HepG2 (cell line): ENCODE measurements around the gene SOCS3. TPM values are rescaled to one million over a fixed set of nuclear protein-coding genes. Genes with fewer than 3 reads are reported as not detected.

Experiments used
- ATF7-NPFF ChIP-seq: sonication (generic); formaldehyde crosslinking; IDR thresholded peaks from 2 replicates; pipeline ENCODE4 v1.8.1; 2023; ENCODE audit warnings: mild to moderate bottlenecking, low read depth, missing genetic modification reagents, moderate library complexity
- ATM ChIP-seq: fragments of 450-650 bp; IDR thresholded peaks from 2 replicates; pipeline ENCODE4 v1.7.1; 2017; ENCODE audit warnings: mild to moderate bottlenecking, borderline replicate concordance
- BORCS8-MEF2B ChIP-seq: sonication (generic); formaldehyde crosslinking; IDR thresholded peaks from 2 replicates; pipeline ENCODE4 v1.8.0; 2022; ENCODE audit warnings: mild to moderate bottlenecking, missing genetic modification reagents
- GATAD2A ChIP-seq: IDR thresholded peaks from 2 replicates; pipeline ENCODE4 v1.6.1; 2016
- HNRNPK ChIP-seq: fragments of 200-400 bp; formaldehyde crosslinking; IDR thresholded peaks from 2 replicates; pipeline ENCODE4 v1.6.1; 2018; ENCODE audit warnings: low read length, low read depth, moderate library complexity, mild to moderate bottlenecking; ENCODE audit not compliant: poor library complexity, severe bottlenecking
- HNRNPL ChIP-seq: fragments of 200-400 bp; formaldehyde crosslinking; IDR thresholded peaks from 2 replicates; pipeline ENCODE4 v1.6.1; 2017; ENCODE audit warnings: mild to moderate bottlenecking, low read depth, low read length
- HNRNPLL ChIP-seq: fragments of 200-400 bp; formaldehyde crosslinking; IDR thresholded peaks from 2 replicates; pipeline ENCODE4 v1.6.1; 2017; ENCODE audit warnings: mild to moderate bottlenecking, low read depth, low read length; ENCODE audit not compliant: poor library complexity, severe bottlenecking
- PRDM4 ChIP-seq: sonication (generic); formaldehyde crosslinking; IDR thresholded peaks from 2 replicates; pipeline ENCODE4 v1.9.0; 2021; ENCODE audit warnings: missing genetic modification reagents, borderline replicate concordance
- STAT6 ChIP-seq: sonication (generic); formaldehyde crosslinking; IDR thresholded peaks from 2 replicates; pipeline ENCODE4 v1.4.0; 2020; ENCODE audit warnings: missing genetic modification reagents, mild to moderate bottlenecking, borderline replicate concordance
- TEAD2 ChIP-seq: sonication (generic); formaldehyde crosslinking; IDR thresholded peaks from 2 replicates; pipeline ENCODE4 v1.9.0; 2021; ENCODE audit warnings: missing genetic modification reagents
- TIGD3 ChIP-seq: sonication (generic); formaldehyde crosslinking; IDR thresholded peaks from 2 replicates; pipeline ENCODE4 v1.5.1; 2020; ENCODE audit warnings: mild to moderate bottlenecking, missing genetic modification reagents, borderline replicate concordance
- ZNF12 ChIP-seq: sonication (generic); formaldehyde crosslinking; IDR thresholded peaks from 2 replicates; pipeline ENCODE4 v1.5.0; 2020; ENCODE audit warnings: missing genetic modification reagents
- ZNF256 ChIP-seq: sonication (generic); formaldehyde crosslinking; conservative IDR thresholded peaks from 2 replicates; pipeline ENCODE4 v1.4.0; 2020; ENCODE audit warnings: missing genetic modification reagents
- ZNF329 ChIP-seq: sonication (generic); formaldehyde crosslinking; IDR thresholded peaks from 2 replicates; pipeline ENCODE4 v1.9.0; 2021; ENCODE audit warnings: low read depth, mild to moderate bottlenecking, missing genetic modification reagents
- ZNF44 ChIP-seq: sonication (generic); formaldehyde crosslinking; IDR thresholded peaks from 2 replicates; pipeline ENCODE4 v1.5.1; 2020; ENCODE audit warnings: mild to moderate bottlenecking, missing genetic modification reagents
- ZNF468 ChIP-seq: sonication (generic); formaldehyde crosslinking; IDR thresholded peaks from 2 replicates; pipeline ENCODE4 v1.8.0; 2022; ENCODE audit warnings: mild to moderate bottlenecking, moderate library complexity, missing genetic modification reagents
- ZNF616 ChIP-seq: sonication (generic); formaldehyde crosslinking; IDR thresholded peaks from 2 replicates; pipeline ENCODE4 v1.5.0; 2020; ENCODE audit warnings: low read depth, mild to moderate bottlenecking, missing genetic modification reagents
- ZNF703 ChIP-seq: sonication (generic); formaldehyde crosslinking; IDR thresholded peaks from 2 replicates; pipeline ENCODE4 v1.5.1; 2020; ENCODE audit warnings: missing genetic modification reagents, mild to moderate bottlenecking, moderate library complexity, borderline replicate concordance
- ZNF709 ChIP-seq: sonication (generic); formaldehyde crosslinking; IDR thresholded peaks from 2 replicates; pipeline ENCODE4 v1.5.0; 2020; ENCODE audit warnings: mild to moderate bottlenecking, missing genetic modification reagents
- ZNF772 ChIP-seq: sonication (generic); formaldehyde crosslinking; IDR thresholded peaks from 2 replicates; pipeline ENCODE4 v1.5.0; 2020; ENCODE audit warnings: mild to moderate bottlenecking, missing genetic modification reagents
- polyA plus RNA-seq, 8 experiments: library from polyadenylated mRNA; depleted of rRNA in 3 of 8; stranded (reverse) in 7 of 8; unstranded in 1 of 8; fragments of >200 nt; fragmentation: Illumina TruSeq in 4 of 8; extraction: Trizol in 4 of 8; gene quantifications; 2 replicates each; pipeline versions ENCODE4 v1.2.1 to v1.2.3, GENCODE V29; 2011 to 2016; ENCODE audit warnings: low read depth in 4 of 8, missing spikeins in 1 of 8, mixed read lengths in 1 of 8; ENCODE audit not compliant: insufficient read depth in 1 of 8
- total RNA-seq, 5 experiments: library from RNA; depleted of rRNA; stranded (reverse); fragments of >200 nt; fragmentation: Illumina TruSeq; extraction: Trizol; gene quantifications; 2 replicates each; pipeline ENCODE4 v1.2.3, GENCODE V29; 2016; ENCODE audit warnings: low read depth in 1 of 5
- TF ChIP-seq, protein P1 (sequence below): IDR thresholded peaks from 2 replicates; pipeline ENCODE4 v1.6.1; 2016; ENCODE audit warnings: mild to moderate bottlenecking

SOCS3 gene
- total and polyA plus RNA-seq, 2 of the 13 experiments (the other 11 are each of a cell fraction or from before 2014, with no cell fraction given) = 0.77 to 2.4 TPM

- TF ChIP-seq TEAD2 (CRISPR knock-in tag) (no peak), ZNF616 (CRISPR knock-in tag) (0 out of 2 replicates have a peak, but pooled peaks have one; percentile 50), ZNF44 (CRISPR knock-in tag) (0 out of 2 replicates have a peak, but pooled peaks have one; percentile 70), ZNF703 (CRISPR knock-in tag) (peak; percentile 74; the same call in 1 of the 2 replicates), ZNF329 (CRISPR knock-in tag) (peak; percentile 70), HNRNPL (no peak), HNRNPK (peak; percentile 71), GATAD2A (CRISPR knock-in tag) (peak; percentile 50; the same call in 1 of the 2 replicates), ZNF12 (CRISPR knock-in tag) (peak; percentile 63; the same call in 1 of the 2 replicates), BORCS8-MEF2B (CRISPR knock-in tag) (peak; percentile 91), ATM (no peak), PRDM4 (CRISPR knock-in tag) (no peak), ZNF468 (CRISPR knock-in tag) (peak; percentile 97), HNRNPLL (peak; percentile 68), ATF7-NPFF (CRISPR knock-in tag) (peak; percentile 81; the same call in 1 of the 2 replicates), ZNF256 (CRISPR knock-in tag) (0 out of 2 replicates have a peak, but pooled peaks have one; percentile 2), ZNF772 (CRISPR knock-in tag) (peak; percentile 99), STAT6 (CRISPR knock-in tag) (0 out of 2 replicates have a peak, but pooled peaks have one; percentile 90), TIGD3 (CRISPR knock-in tag) (no peak), ZNF709 (CRISPR knock-in tag) (peak; percentile 97)
- TF ChIP-seq, protein P1, sequence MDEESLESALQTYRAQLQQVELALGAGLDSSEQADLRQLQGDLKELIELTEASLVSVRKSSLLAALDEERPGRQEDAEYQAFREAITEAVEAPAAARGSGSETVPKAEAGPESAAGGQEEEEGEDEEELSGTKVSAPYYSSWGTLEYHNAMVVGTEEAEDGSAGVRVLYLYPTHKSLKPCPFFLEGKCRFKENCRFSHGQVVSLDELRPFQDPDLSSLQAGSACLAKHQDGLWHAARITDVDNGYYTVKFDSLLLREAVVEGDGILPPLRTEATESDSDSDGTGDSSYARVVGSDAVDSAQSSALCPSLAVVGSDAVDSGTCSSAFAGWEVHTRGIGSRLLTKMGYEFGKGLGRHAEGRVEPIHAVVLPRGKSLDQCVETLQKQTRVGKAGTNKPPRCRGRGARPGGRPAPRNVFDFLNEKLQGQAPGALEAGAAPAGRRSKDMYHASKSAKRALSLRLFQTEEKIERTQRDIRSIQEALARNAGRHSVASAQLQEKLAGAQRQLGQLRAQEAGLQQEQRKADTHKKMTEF (CRISPR knock-in tag) = peak; percentile 98
Observed at GRCh38 chr17:78378225-78379130, 18.6 kb upstream of the SOCS3 start, which contains the start of gene PGS1 (continued).
